Gastroesophageal sphincter (tissue), 4 donors: ENCODE results near the gene HYAL1. TPM values are rescaled to one million over a fixed set of nuclear protein-coding genes. Genes with fewer than 3 reads are reported as not detected.
"Not testable (repeated sequence)": the region's sequence is repeated elsewhere in the genome, so short reads cannot be mapped to it uniquely, and the experiment has no call there.

ENCODE experiments used
- ATAC-seq: fragments of 150-250 bp; one replicate; pipeline ENCODE4 v1.9.1; 2016; ENCODE audit warnings: mild to moderate bottlenecking, moderate library complexity
- H3K27ac ChIP-seq, 4 donors: fragments of 200-600 bp; sonication (generic) in 3 of 4; 1 replicate in 3 of 4; 2 replicates in 1 of 4; pipeline ENCODE4 v1.5.1; 2016 to 2019
- H3K27me3 ChIP-seq: fragments of 200-600 bp; sonication (generic); one replicate; pipeline ENCODE4 v1.5.1; 2019
- H3K36me3 ChIP-seq, 2 donors: fragments of 200-600 bp; sonication (generic); one replicate each; pipeline ENCODE4 v1.5.1; 2019; ENCODE audit warnings: control low read depth in 1 of 2
- H3K4me1 ChIP-seq, 3 donors: fragments of 200-600 bp; sonication (generic); 1 replicate in 2 of 3; 2 replicates in 1 of 3; pipeline ENCODE4 v1.5.1; 2016 to 2019; ENCODE audit warnings: control low read depth in 2 of 3
- H3K4me3 ChIP-seq, 2 donors: fragments of 200-600 bp; sonication (generic); one replicate each; pipeline ENCODE4 v1.5.1; 2019; ENCODE audit warnings: mild to moderate bottlenecking in 1 of 2, moderate library complexity in 1 of 2
- H3K9me3 ChIP-seq, 3 donors: fragments of 200-600 bp; sonication (generic); one replicate each; pipeline ENCODE4 v1.5.1; 2017 to 2019; ENCODE audit warnings: control low read depth in 2 of 3
- CTCF ChIP-seq, 4 experiments: fragments of 200-600 bp in 2 of 4; fragments of 450-650 bp in 2 of 4; sonication (generic) in 1 of 4; IDR thresholded peaks; one replicate each; pipeline ENCODE4 v1.5.1; 2017 to 2019; ENCODE audit warnings: antibody characterized with exemption in 4 of 4, mild to moderate bottlenecking in 2 of 4, moderate library complexity in 2 of 4
- EP300 ChIP-seq: sonication (generic); formaldehyde crosslinking; IDR thresholded peaks from one replicate; pipeline ENCODE4 v1.6.1; 2017; ENCODE audit warnings: antibody characterized with exemption, mild to moderate bottlenecking
- POLR2A ChIP-seq, 2 donors: fragments of 450-650 bp; IDR thresholded peaks; one replicate each; pipeline ENCODE4 v1.6.1; 2017; ENCODE audit warnings: antibody characterized with exemption in 2 of 2, mild to moderate bottlenecking in 2 of 2, moderate library complexity in 1 of 2
- POLR2AphosphoS5 ChIP-seq: sonication (generic); formaldehyde crosslinking; IDR thresholded peaks from one replicate; pipeline ENCODE4 v1.6.1; 2017; ENCODE audit warnings: antibody characterized with exemption
- WGBS, 2 donors: methylation state at CpG; one replicate each; pipeline ENCODE4 v1.1.5; 2018; ENCODE audit warnings: low coverage in 1 of 2; 5-methylcytosine and 5-hydroxymethylcytosine counted together
- total RNA-seq, 4 donors: library from RNA; depleted of rRNA; stranded (reverse); fragments of >200 nt; gene quantifications; one replicate each; pipeline ENCODE4 v1.1.0, GENCODE V29; 2016

Gene HYAL1
- total RNA-seq, 4 donors from 2014 or later = 4.8 to 12.3 (median 7.9) TPM

DNA sequence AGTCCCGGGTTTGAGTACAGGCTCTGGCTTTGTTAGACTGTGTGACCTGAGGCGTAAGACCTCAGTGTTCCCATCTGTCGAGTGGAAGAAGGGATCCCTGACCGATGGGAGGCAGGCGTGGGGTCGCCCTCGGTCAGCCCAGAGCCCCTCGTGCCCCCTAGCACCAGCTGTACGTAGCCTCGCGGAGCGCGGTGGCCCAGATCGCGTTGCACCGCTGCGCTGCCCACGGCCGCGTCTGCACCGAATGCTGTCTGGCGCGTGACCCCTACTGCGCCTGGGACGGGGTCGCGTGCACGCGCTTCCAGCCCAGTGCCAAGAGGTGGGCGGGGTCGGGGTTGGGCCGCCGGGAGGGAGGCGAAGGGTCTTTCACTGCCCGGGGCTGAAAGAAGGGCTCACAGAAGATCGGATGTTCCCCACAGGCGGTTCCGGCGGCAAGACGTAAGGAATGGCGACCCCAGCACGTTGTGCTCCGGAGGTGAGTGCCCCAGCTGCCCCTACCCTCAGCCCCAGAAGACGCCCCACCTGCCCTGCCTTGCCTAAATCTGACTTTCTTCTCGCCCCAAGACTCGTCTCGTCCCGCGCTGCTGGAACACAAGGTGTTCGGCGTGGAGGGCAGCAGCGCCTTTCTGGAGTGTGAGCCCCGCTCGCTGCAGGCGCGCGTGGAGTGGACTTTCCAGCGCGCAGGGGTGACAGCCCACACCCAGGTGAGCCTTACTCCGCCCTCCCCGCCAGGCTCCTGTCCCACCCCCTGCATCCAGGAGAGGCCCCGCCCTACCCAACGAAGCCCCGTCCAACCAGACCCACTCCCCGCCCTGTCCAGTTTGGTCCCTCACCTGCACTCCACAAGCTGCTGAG, 28.0 kb downstream of the HYAL1 start:
- Histone ChIP-seq H3K27ac (no peak overlapping the region), H3K4me3 (peak overlapping the region in 1 of 2 donors; percentile 16), H3K36me3 (peaks cover 0 to 27% of the 10 kb centered on the region in 2 donors), H3K4me1 (peaks cover 0 to 68% (median 19%) of the 10 kb centered on the region in 3 donors), H3K27me3 (peaks cover 33% of the 10 kb centered on the region), H3K9me3 (no peaks in the 10 kb centered on the region)
- 40% methylated on average over 2 of the region's 65 CpGs; no CpG with 5 or more reads in 1 of the 2 donors for WGBS, 2 donors
- no peak for ATAC-seq
- no peak for TF ChIP-seq CTCF (IDR thresholded peaks at IDR 0.05)

DNA sequence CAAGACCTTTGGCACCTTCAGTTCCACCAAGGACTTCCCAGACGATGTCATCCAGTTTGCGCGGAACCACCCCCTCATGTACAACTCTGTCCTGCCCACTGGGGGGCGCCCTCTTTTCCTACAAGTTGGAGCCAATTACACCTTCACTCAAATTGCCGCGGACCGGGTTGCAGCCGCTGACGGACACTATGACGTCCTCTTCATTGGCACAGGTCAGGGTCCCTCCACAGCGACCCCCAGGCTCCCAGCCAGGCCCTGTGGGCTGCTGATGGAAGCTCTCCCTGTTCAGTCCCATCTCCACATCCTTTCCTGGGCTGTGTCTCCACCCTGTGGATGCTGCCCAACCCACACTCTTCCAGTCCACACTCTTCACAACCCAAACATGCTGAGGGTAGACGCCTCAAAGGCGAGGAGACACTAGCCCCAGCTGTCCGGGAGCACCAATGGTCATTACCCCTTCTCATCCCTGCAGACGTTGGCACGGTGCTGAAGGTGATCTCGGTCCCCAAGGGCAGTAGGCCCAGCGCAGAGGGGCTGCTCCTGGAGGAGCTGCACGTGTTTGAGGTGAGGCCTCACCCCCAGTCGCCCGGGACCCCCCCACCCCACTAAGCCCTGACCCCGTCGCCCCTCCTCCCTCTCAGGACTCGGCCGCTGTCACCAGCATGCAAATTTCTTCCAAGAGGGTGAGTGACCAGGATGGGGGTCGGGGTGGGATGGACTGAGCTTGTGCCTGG, 28.8 kb downstream of the HYAL1 start:
- H3K4me1 ChIP-seq = peaks cover 0 to 77% (median 19%) of the 10 kb centered on the region in 3 donors
- peak overlapping the region in 1 of 4 donors; percentile 12 for H3K27ac ChIP-seq
- H3K27me3 ChIP-seq = peaks cover 33% of the 10 kb centered on the region
- H3K9me3 ChIP-seq = no peaks in the 10 kb centered on the region
- H3K4me3 ChIP-seq = no peak overlapping the region
- peaks cover 0 to 27% of the 10 kb centered on the region in 2 donors for H3K36me3 ChIP-seq
- TF ChIP-seq POLR2A (IDR thresholded peaks at IDR 0.05) = no peak
- TF ChIP-seq POLR2AphosphoS5 = no peak
- no peak for TF ChIP-seq EP300
- peak in 3 of 4 experiments; percentile 52 to 74 (median 66) for TF ChIP-seq CTCF (IDR thresholded peaks at IDR 0.05)
- 9 to 38% methylated on average over 8 of the region's 26 CpGs for WGBS, 2 donors
- ATAC-seq = peak; percentile 6

DNA sequence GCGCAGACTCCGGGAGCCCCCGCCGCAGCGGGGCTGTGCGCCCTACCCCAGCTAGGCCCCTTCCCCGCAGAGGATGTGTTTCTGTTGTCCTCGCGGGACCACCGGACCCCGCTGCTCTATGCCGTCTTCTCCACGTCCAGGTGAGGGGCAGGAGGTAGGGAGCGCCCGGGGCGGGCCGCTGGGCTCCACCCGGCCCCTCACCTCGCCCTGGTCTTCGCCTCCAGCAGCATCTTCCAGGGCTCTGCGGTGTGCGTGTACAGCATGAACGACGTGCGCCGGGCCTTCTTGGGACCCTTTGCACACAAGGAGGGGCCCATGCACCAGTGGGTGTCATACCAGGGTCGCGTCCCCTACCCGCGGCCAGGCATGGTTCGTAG, 29.7 kb downstream of the HYAL1 start:
- peak overlapping the region in 1 of 2 donors; percentile 44 for H3K4me3 ChIP-seq
- no peaks in the 10 kb centered on the region for H3K9me3 ChIP-seq
- peaks cover 0 to 77% (median 24%) of the 10 kb centered on the region in 3 donors for H3K4me1 ChIP-seq
- peak overlapping the region in 1 of 4 donors; percentile 59 for H3K27ac ChIP-seq
- 60% methylated on average over 9 of the region's 31 CpGs; no CpG with 5 or more reads in 1 of the 2 donors for WGBS, 2 donors
- peaks cover 0 to 27% of the 10 kb centered on the region in 2 donors for H3K36me3 ChIP-seq
- H3K27me3 ChIP-seq = peaks cover 33% of the 10 kb centered on the region
- TF ChIP-seq EP300 = no peak
- ATAC-seq = no peak

DNA sequence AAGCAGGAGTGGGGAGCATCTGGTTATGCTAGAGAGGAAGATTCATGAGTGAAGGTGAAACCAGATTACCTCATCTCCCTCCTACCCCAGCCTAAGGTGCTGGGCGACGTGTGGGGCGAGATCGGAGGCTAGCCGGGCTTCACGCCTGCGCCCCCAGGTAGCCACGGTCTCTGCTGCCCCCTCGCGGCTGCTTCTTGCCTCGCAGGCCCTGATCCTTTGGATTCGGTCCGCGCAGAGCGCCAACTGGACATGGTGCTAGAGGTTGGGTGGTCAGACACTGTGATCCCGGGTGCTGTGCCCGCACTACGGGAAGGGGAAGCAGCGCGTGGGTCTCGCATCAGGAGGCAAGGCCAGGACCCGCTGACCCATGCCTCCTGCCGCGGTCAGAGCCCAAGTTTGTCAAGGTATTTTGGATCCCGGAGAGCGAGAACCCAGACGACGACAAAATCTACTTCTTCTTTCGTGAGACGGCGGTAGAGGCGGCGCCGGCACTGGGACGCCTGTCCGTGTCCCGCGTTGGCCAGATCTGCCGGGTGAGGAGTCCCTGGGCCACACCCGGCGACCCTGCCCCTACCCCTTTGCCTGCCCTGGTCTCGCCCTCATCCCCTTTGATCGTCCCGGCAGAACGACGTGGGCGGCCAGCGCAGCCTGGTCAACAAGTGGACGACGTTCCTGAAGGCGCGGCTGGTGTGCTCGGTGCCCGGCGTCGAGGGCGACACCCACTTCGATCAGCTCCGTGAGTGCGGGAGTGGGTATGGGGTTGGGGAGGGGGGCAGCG, 30.3 kb downstream of the HYAL1 start:
- WGBS, 2 donors = 4 to 6% methylated on average over 4 to 10 of the region's 61 CpGs
- Histone ChIP-seq H3K27ac (peak overlapping the region in 1 of 4 donors; percentile 59), H3K9me3 (no peaks in the 10 kb centered on the region), H3K27me3 (peaks cover 33% of the 10 kb centered on the region), H3K4me1 (peaks cover 0 to 80% (median 30%) of the 10 kb centered on the region in 3 donors), H3K4me3 (peak overlapping the region in 1 of 2 donors; percentile 44), H3K36me3 (peaks cover 0 to 27% of the 10 kb centered on the region in 2 donors)
- peak; percentile 77 for ATAC-seq
- TF ChIP-seq POLR2AphosphoS5 = peak; percentile 66
- TF ChIP-seq CTCF (IDR thresholded peaks at IDR 0.05) = peak in 3 of 4 experiments; percentile 98 to 100 (median 99)
- no peak for TF ChIP-seq EP300
- no peak for TF ChIP-seq POLR2A (IDR thresholded peaks at IDR 0.05)

- peaks cover 0 to 86% (median 33%) of the 10 kb centered on the region in 3 donors for H3K4me1 ChIP-seq
- H3K4me3 ChIP-seq = peak overlapping the region in 1 of 2 donors; percentile 44
- WGBS, 2 donors = 7 to 61% methylated on average over 4 to 10 of the region's 10 CpGs
- ATAC-seq, H3K9me3 ChIP-seq: not testable (repeated sequence)
- peak overlapping the region in 1 of 4 donors; percentile 59 for H3K27ac ChIP-seq
- H3K36me3 ChIP-seq = peaks cover 0 to 27% of the 10 kb centered on the region in 2 donors
- H3K27me3 ChIP-seq = peaks cover 33% of the 10 kb centered on the region
Observed at GRCh38 chr3:50272538-50272910, 30.9 kb downstream of the HYAL1 start.
